Endothelial cell (in vitro differentiated cells): ENCODE data around the gene YTHDF2. TPM values are rescaled to one million over a fixed set of nuclear protein-coding genes. Genes with fewer than 3 reads are reported as not detected.

ENCODE experiments used
- DNase-seq: peaks from one replicate; pipeline ENCODE4 v3.0.0; 2021; ENCODE audit warnings: low spot score
- H3K27ac Mint-ChIP-seq: one replicate; pipeline ENCODE4 v1.8.0; 2021; ENCODE audit warnings: mixed read lengths, inconsistent platforms; ENCODE audit not compliant: unreplicated experiment
- H3K27me3 Mint-ChIP-seq: one replicate; pipeline ENCODE4 v1.8.0; 2021; ENCODE audit warnings: mild to moderate bottlenecking, moderate library complexity, mixed read lengths, inconsistent platforms; ENCODE audit not compliant: unreplicated experiment
- H3K36me3 Mint-ChIP-seq: one replicate; pipeline ENCODE4 v1.8.0; 2021; ENCODE audit warnings: mild to moderate bottlenecking, low read depth, mixed read lengths, inconsistent platforms; ENCODE audit not compliant: unreplicated experiment
- H3K4me1 Mint-ChIP-seq: one replicate; pipeline ENCODE4 v1.8.0; 2021; ENCODE audit warnings: mild to moderate bottlenecking, mixed read lengths, inconsistent platforms; ENCODE audit not compliant: unreplicated experiment
- H3K4me3 Mint-ChIP-seq: one replicate; pipeline ENCODE4 v1.8.0; 2021; ENCODE audit warnings: mild to moderate bottlenecking, mixed read lengths, inconsistent platforms; ENCODE audit not compliant: unreplicated experiment
- H3K9me3 Mint-ChIP-seq: one replicate; pipeline ENCODE4 v1.8.0; 2021; ENCODE audit warnings: mixed read lengths, inconsistent platforms; ENCODE audit not compliant: unreplicated experiment
- total RNA-seq: library from RNA; stranded (reverse); fragmentation: NEBNext Ultra II Directional; extraction: Animal tissue kit (Norgen Biotek cat#: 25700); gene quantifications from one replicate; pipeline ENCODE4 v1.2.1, GENCODE V29; 2021; ENCODE audit not compliant: unreplicated experiment
- TF ChIP-seq, protein P1 (sequence below): fragments of 200-600 bp; sonication (generic); IDR thresholded peaks from one replicate; pipeline ENCODE4 v1.5.0; 2021; ENCODE audit warnings: antibody characterized with exemption; ENCODE audit not compliant: unreplicated experiment

The YTHDF2 gene
- total RNA-seq, 1 donor from 2014 or later: 118 TPM

DNA sequence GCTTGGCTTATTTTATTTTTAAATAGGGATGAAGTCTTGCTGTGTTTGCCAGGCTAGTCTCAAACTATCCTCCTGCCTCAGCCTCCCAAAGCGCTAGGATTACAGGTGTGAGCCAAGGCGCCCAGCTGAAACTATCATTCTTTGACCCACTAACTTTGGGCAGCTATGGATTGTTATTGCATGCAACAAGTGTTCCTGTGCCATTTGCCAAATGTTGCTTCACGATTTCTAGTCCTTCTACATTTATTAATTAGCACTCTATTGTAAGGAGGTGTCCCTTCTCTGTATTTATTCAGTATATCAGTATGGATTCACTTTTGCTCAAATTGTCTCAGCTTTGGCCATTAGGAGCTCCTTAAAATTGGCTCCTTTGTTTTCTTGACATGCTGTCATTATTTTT lies 36.4 kb downstream of the YTHDF2 start:
- TF ChIP-seq, protein P1, sequence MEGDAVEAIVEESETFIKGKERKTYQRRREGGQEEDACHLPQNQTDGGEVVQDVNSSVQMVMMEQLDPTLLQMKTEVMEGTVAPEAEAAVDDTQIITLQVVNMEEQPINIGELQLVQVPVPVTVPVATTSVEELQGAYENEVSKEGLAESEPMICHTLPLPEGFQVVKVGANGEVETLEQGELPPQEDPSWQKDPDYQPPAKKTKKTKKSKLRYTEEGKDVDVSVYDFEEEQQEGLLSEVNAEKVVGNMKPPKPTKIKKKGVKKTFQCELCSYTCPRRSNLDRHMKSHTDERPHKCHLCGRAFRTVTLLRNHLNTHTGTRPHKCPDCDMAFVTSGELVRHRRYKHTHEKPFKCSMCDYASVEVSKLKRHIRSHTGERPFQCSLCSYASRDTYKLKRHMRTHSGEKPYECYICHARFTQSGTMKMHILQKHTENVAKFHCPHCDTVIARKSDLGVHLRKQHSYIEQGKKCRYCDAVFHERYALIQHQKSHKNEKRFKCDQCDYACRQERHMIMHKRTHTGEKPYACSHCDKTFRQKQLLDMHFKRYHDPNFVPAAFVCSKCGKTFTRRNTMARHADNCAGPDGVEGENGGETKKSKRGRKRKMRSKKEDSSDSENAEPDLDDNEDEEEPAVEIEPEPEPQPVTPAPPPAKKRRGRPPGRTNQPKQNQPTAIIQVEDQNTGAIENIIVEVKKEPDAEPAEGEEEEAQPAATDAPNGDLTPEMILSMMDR: no peak
- no peaks in the 10 kb centered on the region for H3K27me3 Mint-ChIP-seq
- DNase-seq: no peak
- no peak overlapping the region for H3K27ac Mint-ChIP-seq
- peaks cover 5% of the 10 kb centered on the region for H3K4me1 Mint-ChIP-seq
- no peak overlapping the region for H3K4me3 Mint-ChIP-seq
- no peaks in the 10 kb centered on the region for H3K9me3 Mint-ChIP-seq
- peaks cover 8% of the 10 kb centered on the region for H3K36me3 Mint-ChIP-seq

DNA sequence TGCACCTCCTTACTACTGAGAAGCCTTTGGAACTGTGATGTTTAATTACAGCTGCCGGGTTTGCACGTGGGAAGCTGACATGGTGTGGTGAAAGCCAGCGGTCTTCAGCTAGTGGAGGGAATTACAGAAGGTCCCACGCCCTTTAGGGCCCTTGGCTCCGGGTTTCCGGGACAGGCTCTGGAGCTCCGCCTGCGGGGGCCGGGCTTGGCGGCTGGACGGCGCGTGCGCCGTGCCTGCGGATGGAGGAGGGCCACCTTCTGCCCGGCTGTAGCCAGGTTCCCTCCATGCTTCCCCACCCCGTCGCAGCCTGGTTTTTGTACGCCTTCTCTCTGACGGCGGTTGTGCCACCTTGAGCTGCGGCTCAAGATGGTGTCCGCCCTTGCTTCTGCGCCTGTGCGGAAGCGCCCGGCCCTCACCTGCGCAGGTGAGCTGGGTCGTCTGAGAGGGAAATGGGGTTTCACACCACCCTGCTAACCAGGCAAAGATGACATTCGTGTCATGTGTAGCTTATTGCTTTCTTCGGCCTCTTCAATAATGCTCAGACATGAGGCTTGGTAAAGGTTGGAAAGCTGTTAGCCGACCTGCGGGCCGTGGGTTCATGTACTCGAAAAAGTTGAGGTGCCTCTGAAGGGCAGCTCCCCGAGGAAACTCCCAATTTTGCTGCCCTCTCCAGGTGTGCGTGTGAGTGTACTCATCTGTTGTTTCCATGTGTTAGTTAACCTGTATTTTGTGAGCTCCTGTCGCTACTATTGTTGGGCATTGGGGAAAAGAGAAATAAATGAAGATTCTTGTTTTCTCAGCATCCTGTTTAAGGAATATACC lies 38.6 kb downstream of the YTHDF2 start:
- Mint-ChIP-seq H3K4me3 (no peak overlapping the region), H3K27me3 (peaks cover 1% of the 10 kb centered on the region), H3K27ac (no peak overlapping the region), H3K9me3 (no peaks in the 10 kb centered on the region), H3K4me1 (no peaks in the 10 kb centered on the region), H3K36me3 (no peaks in the 10 kb centered on the region)
- TF ChIP-seq, protein P1: no peak
- DNase-seq: peak; percentile 66

DNA sequence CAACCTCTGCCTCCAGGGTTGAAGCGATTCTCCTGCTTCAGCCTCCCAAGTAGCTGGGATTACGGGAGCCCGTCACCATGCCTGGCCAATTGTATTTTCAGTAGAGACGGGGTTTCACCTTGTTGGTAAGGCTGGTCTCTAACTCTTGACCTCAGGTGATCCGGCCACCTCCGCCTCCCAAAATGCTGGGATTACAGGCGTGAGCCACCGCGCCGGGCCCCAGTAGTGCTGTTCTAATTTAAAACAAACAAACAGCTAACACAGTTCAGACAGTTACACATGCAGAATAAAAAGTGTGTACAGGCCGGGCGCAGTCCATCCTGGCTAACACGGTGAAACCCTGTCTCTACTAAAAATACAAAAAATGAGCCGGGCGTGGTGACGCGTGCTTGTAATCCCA lies 39.6 kb downstream of the YTHDF2 start:
- no peak overlapping the region for H3K4me3 Mint-ChIP-seq
- peaks cover 2% of the 10 kb centered on the region for H3K4me1 Mint-ChIP-seq
- no peaks in the 10 kb centered on the region for H3K36me3 Mint-ChIP-seq
- no peak overlapping the region for H3K27ac Mint-ChIP-seq
- H3K9me3 Mint-ChIP-seq: no peaks in the 10 kb centered on the region
- DNase-seq: no peak
- peaks cover 1% of the 10 kb centered on the region for H3K27me3 Mint-ChIP-seq
- TF ChIP-seq, protein P1: no peak

DNA sequence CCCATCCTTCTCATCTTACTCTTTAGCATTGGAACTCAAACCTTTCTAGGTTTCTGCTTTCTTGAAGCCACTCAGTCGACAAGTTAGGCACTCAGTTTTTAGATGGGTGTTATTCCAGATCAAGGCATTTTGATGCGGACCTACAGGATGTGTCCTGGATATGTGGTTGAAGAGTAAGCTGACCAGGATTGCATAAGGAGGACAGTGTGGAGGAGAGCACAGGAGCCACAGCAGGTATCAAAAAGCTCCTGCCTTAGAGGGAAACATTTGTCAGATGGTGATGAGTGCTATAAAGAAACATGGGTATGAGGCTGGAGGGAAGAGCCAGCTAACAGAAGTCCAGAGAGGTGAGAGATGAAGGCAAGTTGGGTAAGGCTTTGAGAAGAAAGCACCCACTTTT lies 41.3 kb downstream of the YTHDF2 start:
- no peak overlapping the region for H3K27ac Mint-ChIP-seq
- H3K4me1 Mint-ChIP-seq: peaks cover 10% of the 10 kb centered on the region
- H3K27me3 Mint-ChIP-seq: peaks cover 1% of the 10 kb centered on the region
- TF ChIP-seq, protein P1: no peak
- no peaks in the 10 kb centered on the region for H3K9me3 Mint-ChIP-seq
- H3K36me3 Mint-ChIP-seq: no peaks in the 10 kb centered on the region
- DNase-seq: no peak
- H3K4me3 Mint-ChIP-seq: no peak overlapping the region

DNA sequence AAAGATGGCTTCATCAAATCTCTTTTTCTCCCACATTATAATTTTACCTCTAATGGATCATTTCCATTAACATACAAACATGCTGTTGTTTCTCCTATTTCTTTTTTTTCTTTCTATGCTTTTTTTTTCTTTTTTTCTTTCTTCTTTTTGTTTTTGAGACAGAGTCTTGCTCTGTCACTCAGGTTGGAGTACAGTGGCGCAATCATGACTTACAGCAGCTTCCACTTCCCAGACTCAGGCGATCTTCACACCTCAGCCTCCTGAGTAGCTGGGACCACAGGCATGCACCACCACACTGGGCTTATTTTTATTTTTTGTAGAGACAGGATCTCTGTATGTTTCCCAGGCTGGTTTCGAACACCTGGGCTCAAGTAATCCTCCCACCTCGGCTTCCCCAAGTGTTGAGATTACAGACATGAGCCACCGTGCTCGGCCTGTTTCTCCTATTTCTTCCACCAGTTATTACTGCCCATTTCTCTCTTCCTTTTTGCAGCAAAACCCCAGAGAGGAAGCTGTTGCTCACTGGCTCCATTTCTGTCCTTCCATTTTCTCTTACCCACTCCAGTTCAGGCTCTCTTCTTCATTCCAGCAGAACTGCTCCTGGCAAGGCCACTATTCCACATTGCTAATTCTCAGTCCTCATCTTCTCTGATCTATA lies 43.1 kb downstream of the YTHDF2 start:
- TF ChIP-seq, protein P1: no peak
- H3K9me3 Mint-ChIP-seq: no peaks in the 10 kb centered on the region

More for the DNA sequence above, 43.1 kb downstream of the YTHDF2 start:
- Mint-ChIP-seq H3K27ac (no peak overlapping the region), H3K4me1 (peaks cover 10% of the 10 kb centered on the region), H3K27me3 (peaks cover 1% of the 10 kb centered on the region), H3K36me3 (no peaks in the 10 kb centered on the region), H3K4me3 (no peak overlapping the region)
- no peak for DNase-seq
